GM19372 (cell line): ENCODE results near the gene ACOT2.
A peak's percentile ranks its signal among the peaks of the same experiment; 100 is the strongest.
"Not testable (repeated sequence)": the region's sequence is repeated elsewhere in the genome, so short reads cannot be mapped to it uniquely, and the experiment has no call there.

Experiments used
- ATAC-seq: cut with Tn5 transposase; IDR thresholded peaks from one replicate; pipeline ENCODE4 v1.9.1; 2021; ENCODE audit warnings: mild to moderate bottlenecking, low read depth, moderate library complexity; ENCODE audit not compliant: unreplicated experiment

ACOT2 gene, protein sequence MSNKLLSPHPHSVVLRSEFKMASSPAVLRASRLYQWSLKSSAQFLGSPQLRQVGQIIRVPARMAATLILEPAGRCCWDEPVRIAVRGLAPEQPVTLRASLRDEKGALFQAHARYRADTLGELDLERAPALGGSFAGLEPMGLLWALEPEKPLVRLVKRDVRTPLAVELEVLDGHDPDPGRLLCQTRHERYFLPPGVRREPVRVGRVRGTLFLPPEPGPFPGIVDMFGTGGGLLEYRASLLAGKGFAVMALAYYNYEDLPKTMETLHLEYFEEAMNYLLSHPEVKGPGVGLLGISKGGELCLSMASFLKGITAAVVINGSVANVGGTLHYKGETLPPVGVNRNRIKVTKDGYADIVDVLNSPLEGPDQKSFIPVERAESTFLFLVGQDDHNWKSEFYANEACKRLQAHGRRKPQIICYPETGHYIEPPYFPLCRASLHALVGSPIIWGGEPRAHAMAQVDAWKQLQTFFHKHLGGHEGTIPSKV

DNA sequence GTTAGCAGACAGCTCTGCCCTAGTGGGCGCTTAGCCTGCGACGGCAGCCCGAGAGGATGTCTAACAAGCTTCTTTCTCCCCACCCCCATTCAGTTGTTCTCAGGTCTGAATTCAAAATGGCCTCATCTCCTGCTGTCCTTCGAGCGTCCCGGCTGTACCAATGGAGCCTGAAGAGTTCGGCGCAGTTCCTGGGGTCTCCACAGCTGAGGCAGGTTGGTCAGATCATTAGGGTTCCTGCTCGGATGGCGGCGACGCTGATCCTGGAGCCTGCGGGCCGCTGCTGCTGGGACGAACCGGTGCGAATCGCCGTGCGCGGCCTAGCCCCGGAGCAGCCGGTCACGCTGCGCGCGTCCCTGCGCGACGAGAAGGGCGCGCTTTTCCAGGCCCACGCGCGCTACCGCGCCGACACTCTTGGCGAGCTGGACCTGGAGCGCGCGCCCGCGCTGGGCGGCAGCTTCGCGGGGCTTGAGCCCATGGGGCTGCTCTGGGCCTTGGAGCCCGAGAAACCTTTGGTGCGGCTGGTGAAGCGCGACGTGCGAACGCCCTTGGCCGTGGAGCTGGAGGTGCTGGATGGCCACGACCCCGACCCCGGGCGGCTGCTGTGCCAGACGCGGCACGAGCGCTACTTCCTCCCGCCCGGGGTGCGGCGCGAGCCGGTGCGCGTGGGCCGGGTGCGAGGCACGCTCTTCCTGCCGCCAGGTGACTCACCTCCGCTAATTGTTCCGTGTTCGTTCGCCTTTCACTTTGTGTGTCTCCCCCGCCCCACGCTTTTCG lies at the start of gene ACOT2:
Gene ACOT2 (plus strand): TSS at position 29 of the 774 bp plus-strand sequence. CDS start 28 bp downstream, at position 57.
- ATAC-seq: peak; percentile 63

DNA sequence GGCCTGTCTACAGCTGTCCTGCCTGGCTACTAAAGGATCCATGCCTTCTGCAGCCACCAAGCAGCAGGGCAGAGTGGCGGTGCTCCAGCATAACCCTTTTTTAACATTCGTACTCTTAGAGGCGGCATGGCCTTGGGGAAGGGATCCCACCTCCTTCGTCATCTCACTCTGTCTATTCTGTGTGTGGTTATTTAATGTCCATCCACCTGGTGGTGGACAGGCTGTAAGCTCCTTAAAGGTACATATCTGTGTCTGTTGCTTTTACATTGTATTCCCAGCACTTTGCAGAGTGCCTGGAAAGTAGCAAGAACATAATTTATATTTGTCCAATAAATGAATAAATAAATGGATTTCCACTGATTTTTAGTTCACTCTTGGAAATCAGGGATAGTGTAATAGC lies 47.8 kb upstream of the ACOT2 start:
- ATAC-seq: no peak

DNA sequence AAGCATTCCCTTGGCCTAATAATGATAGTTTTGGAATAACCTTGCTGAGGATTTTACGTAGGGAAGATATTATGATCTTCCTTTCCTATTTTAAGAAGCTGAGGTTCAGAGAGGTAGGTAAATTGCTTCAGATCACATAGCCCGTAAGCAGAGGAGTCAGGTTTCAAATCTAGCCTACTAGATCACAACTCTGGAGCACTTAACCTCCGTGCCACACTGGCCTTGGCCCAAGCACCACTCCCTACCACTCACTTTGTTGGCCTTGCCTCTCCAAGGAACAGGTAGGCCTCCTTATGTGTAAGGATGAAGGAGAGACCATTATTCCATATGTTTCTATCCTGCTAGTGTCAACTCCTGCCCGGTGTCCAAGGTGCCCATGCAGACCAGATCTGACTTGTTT lies 44.5 kb upstream of the ACOT2 start:
- ATAC-seq: no peak

DNA sequence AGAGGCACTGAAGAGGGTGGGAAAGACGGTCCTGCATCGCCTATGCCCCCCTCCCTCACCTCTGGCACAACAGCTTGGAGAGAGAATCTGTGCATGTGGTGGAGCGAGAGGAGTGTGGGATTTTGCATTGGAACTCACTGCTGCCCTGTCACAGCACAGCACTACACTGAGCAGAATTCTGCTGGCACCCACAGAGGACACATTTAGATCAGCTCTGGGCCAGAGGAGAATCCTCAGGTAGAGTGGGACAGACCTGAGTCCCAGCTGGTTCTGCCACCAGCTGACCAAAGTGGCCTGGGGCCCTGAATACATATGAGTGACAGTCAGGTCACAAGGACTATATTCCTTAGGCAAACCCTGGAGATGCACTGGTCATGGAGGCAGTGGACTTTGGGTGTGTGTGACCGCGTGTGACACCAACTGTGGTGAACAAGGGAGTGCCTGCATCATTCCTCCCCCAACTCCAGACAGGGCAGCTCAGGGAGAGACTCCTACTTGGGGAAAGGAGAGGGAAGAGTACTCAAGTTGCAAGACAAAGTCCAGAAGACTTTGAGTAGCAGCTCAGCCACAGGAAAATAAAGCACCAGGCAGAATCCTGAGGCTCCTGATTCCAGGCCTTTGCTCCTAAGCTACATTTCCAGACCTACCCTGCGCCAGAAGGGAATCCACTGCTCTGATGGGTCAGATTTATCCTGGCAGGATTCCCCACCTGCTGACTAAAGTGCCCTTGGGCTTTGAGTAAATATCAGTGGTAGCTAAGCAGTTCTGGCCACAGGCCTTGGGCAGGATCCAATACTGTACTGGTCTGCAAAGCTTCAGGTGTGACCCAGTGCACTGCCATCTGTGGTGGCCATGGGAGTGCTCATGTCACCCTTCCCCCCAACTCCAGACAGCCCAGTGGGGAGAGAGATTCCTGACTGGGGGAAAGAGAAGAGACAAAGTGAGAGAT lies 42.7 kb upstream of the ACOT2 start:
- no peak for ATAC-seq

DNA sequence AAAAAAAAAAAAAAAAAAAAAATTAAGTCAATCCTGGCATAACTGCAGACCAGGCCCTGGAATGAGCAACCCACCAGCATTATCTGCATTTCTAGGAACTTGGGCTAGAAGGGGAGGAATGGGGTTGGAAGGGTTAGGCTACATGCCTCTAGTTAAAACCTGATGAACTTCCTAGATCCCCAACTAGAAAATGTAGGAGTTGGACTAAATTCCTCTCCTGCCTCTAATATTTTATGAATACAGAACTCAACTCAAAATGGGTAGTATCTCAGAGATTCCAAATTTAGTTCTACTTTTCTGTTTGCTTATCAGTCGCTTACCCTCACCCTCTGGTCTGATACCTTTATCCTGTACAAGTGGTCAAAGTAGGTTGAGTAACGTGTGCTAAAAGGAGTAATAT lies 39.7 kb upstream of the ACOT2 start:
- ATAC-seq: not testable (repeated sequence)

DNA sequence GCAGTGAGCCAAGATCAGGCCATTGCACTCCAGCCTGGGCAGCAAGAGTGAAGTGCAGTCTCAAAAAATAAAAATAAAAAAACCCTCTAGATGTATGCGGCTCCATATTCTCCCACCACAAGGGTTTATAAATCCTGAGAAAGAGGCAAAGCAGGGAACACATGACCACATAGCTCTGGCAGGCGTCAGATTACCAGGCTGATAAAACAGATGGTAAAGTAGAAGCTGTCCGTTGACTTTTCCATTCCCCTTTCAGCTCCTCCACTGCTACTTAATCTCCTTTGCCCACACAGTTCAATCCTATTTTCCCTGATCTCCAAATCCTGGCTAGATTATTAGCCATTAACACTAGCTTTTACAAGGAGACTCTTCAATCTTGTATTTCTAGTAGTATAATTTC lies 37.0 kb upstream of the ACOT2 start:
- not testable (repeated sequence) for ATAC-seq

DNA sequence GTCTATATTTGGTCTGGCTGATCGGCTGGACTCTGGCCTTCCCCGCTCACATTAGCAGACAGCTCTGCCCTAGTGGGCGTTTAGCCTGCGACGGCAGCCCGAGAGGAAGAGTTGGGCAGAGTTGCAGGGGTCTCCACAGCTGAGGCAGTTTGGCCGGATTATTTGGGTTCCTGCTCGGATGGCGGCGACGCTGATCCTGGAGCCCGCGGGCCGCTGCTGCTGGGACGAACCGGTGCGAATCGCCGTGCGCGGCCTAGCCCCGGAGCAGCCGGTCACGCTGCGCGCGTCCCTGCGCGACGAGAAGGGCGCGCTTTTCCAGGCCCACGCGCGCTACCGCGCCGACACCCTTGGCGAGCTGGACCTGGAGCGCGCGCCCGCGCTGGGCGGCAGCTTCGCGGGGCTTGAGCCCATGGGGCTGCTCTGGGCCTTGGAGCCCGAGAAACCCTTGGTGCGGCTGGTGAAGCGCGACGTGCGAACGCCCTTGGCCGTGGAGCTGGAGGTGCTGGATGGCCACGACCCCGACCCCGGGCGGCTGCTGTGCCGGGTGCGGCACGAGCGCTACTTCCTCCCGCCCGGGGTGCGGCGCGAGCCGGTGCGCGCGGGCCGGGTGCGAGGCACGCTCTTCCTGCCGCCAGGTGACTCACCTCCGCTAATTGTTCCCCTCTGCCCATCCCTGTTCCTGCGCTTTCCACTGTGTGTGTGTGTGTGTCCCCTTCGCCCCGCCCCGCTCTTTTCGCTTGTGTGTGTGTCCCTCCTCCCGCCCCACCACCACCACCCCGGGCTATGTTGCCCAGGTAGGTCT lies 31.6 kb upstream of the ACOT2 start:
- ATAC-seq: not testable (repeated sequence)

DNA sequence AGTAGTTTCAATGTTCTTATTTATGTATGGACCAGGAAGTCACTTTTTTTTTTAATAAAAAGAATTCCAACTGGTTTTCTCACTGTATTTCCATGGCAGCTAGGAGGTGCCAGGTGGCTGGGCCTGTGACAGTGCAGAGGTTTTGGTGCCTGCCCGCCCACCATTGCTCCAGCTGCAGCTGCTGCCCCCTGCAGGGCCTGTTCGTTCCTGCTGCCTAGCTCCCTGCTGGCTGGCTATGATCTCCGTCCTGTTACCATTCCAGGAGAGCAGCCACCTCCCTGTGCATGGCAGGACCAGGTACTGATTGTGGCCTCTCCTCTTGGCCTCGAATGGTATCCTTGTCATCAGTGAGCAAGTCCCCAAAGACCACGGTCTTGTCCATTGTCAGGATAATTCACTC lies 30.0 kb upstream of the ACOT2 start:
- ATAC-seq: not testable (repeated sequence)

DNA sequence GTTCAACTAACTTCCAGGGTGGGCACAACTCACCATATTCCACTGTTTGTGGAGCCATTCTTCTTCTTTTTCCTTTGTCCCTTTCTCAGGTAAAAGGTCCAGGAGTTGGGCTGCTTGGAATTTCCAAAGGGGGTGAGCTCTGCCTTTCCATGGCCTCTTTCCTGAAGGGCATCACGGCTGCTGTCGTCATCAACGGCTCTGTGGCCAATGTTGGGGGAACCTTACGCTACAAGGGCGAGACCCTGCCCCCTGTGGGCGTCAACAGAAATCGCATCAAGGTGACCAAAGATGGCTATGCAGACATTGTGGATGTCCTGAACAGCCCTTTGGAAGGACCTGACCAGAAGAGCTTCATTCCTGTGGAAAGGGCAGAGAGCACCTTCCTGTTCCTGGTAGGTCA lies 26.1 kb upstream of the ACOT2 start:
- ATAC-seq: not testable (repeated sequence)

DNA sequence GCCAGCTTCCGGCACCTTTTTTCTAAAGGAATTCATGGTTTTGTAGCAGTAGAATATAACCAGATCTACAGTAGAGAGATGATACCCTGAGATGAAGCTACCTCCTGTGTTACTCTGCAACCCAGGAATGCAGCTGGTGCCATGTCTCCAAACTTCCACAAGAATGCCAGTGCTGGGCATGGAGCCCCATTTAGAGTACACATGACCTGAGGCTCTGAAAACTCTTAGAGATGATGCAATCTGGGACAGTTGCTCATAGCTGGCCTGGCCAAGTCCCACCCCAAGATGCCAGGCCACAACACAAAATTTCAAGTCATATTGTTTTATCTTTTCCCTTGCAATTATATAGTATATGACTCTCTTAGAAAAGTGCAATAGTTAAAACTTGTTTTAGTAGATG lies 23.7 kb upstream of the ACOT2 start:
- ATAC-seq: not testable (repeated sequence)

DNA sequence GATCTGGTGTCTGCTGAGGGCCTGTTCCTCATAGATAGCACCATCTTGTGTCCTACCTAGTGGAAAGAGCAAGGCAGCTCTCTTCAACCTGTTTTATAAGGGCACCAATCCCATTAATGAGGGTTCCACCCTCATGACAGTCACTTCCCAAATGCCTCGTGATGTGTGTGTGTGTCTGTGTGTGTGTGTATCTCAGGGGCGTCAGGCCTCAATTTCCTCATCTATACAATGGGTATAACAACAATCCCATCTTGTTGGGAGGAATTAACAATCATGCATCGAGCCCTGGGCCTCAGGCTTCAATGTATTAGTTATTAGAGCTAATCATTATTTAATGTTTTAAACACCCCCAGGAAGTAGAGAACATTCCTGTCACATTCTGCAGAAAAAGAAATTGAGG lies 19.9 kb upstream of the ACOT2 start:
- ATAC-seq: not testable (repeated sequence)

DNA sequence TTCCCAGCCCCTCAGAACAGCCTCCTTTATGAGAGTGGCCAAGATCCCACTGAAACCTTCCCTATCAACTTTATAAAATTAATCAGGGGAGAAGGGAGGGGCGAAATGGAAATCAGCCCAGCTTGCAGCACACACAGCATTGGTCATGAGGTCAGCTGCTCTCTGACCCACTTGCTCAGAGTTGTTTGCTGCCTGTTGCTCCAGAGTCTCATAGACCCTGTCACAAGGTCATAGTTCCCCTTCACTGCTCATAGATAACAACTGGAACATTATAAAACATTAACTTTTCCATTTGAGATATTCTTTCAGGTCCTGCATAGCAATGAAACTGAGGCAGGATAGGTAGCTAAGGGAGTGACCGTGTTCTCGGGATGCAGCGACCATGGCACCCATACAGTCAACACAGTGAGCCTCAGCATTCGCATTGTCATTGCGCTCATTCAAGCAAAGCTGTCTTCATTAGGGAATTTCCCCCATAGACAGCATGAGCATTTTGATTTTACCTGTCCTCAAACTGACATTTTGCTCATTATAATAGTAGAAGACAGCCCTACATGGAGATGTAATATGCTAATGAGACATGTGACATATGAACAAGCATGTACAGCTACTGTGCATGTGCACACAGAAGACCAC lies 19.0 kb upstream of the ACOT2 start:
- ATAC-seq: not testable (repeated sequence)

DNA sequence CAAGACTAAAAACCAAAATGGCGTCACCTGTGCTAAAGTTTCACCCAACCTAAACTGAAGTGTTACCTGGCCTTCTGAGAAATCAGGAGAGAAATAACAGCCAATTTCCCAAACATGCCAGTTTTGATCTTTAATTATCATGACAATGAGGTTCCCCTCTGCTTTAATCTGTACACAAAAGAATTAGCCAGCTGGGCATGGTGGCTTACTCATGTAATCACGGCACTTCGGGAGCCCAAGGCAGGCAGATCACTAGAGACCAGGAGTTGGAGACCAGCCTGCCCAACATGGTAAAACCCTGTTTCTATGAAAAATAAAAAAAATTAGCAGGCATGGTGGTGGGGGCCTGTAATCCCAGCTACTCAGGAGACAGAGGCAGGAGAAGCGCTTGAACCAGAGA lies 15.2 kb upstream of the ACOT2 start:
- ATAC-seq: no peak

DNA sequence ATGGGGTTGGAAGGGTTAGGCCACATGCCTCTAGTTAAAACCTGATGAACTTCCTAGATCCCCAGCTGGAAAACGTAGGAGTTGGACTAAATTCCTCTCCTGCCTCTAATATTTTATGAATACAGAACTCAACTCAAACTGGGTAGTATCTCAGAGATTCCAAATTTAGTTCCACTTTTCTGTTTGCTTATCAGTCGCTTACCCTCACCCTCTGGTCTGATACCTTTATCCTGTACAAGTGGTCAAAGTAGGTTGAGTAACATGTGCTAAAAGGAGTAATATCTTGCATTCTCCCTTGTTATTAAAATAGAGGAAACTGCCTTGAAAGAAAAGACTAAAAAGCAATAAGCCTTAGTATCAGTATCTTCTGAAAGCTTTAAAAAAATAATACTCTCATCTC lies 11.8 kb upstream of the ACOT2 start:
- not testable (repeated sequence) for ATAC-seq

DNA sequence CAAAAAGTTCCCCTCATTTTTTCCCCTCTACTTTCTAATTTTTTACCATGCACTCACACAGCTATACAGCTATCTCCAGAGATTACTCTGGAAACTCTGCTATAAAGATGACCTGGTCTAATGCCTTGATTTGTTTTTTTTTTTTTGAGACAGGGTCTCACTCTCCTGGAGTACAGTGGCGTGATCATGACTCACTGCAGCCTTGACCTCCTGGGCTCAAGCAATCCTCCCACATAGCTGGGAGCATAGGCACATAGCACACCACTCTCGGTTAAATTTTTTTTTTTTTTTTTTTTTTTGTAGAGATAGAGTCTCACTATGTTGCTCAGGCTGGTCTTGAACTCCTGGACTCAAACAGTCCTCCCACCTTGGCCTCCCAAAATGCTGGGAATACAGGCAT lies 10.8 kb upstream of the ACOT2 start:
- ATAC-seq: not testable (repeated sequence)

DNA sequence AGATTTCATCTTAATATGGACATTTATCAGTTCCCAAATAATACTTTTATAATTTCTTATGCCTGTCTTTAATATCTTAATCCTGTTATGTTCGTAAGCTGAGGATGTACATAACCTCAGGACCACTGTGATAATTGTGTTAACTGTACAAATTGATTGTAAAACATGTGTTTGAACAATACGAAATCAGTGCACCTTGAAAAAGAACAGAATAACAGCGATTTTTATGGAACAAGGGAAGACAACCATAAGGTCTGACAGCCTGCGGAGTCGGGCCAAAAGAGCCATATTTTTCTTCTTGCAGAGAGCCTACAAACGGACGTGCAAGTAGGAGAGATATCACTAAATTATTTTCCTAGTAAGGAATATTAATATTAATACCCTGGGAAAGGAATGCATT lies 6.8 kb upstream of the ACOT2 start:
- not testable (repeated sequence) for ATAC-seq

DNA sequence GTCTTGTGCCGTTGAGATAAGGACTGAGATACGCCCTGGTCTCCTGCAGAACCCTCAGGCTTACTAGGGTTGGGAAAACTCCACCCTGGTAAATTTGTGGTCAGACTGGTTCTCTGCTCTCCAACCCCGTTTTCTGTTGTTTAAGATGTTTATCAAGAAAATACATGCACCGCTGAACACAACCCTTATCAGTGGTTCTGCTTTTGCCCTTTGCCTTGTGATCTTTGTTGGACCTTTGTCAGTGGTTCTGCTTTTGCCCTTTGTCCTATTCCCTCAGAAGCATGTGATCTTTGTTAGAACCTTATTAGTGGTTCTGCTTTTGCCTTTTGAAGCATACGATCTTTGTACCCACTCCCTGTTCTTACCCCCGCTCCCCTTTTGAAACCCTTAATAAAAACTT lies 6.3 kb upstream of the ACOT2 start:
- not testable (repeated sequence) for ATAC-seq

DNA sequence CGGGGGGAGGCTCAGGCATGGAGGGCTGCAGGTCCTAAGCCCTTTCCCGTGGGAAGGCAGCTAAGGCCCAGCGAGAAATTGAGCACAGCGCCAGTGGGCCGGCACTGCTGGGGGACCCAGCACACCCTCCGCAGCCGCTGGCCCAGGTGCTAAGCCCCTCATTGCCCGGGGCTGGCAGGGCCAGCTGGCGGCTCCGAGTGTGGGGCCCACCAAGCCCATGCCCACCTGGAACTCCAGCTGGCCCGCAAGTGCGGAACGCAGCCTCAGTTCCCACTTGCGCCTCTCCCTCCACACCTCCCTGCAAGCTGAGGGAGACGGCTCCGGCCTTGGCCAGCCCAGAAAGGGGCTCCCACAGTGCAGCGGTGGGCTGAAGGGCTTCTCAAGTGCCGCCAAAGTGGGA lies 2.6 kb upstream of the ACOT2 start:
- ATAC-seq: not testable (repeated sequence)

DNA sequence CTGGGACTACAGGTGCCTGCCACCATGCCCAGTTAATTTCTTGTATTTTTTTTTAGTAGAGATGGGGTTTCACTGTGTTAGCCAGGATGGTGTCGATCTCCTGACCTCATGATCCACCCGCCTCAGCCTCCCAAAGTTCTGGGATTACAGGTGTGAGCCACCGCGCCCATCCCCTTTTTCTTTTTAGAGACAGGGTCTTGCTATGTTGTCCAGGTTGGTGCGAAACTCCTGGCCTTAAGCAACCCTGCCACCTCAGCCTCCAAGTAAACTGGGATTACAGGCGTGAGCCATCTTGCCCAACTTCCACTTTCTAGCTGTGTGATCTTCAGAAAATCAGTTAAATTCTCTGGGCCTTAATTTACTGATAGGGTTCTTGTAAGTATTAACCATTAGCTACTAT lies 2.1 kb upstream of the ACOT2 start:
- ATAC-seq: not testable (repeated sequence)
